B cell (primary cell): ENCODE data around the gene OLFM2.

Source experiments
- EZH2 ChIP-seq: IDR thresholded peaks from 2 replicates; pipeline ENCODE4 v1.6.1; 2012; ENCODE audit warnings: borderline replicate concordance, low read depth, mild to moderate bottlenecking, moderate library complexity, low read length; ENCODE audit not compliant: insufficient read depth, poor library complexity, severe bottlenecking
- TF ChIP-seq, protein P1 (sequence below): fragments of 200-600 bp; IDR thresholded peaks from one replicate; pipeline ENCODE4 v1.8.0; 2022; ENCODE audit warnings: antibody characterized with exemption, mild to moderate bottlenecking

DNA sequence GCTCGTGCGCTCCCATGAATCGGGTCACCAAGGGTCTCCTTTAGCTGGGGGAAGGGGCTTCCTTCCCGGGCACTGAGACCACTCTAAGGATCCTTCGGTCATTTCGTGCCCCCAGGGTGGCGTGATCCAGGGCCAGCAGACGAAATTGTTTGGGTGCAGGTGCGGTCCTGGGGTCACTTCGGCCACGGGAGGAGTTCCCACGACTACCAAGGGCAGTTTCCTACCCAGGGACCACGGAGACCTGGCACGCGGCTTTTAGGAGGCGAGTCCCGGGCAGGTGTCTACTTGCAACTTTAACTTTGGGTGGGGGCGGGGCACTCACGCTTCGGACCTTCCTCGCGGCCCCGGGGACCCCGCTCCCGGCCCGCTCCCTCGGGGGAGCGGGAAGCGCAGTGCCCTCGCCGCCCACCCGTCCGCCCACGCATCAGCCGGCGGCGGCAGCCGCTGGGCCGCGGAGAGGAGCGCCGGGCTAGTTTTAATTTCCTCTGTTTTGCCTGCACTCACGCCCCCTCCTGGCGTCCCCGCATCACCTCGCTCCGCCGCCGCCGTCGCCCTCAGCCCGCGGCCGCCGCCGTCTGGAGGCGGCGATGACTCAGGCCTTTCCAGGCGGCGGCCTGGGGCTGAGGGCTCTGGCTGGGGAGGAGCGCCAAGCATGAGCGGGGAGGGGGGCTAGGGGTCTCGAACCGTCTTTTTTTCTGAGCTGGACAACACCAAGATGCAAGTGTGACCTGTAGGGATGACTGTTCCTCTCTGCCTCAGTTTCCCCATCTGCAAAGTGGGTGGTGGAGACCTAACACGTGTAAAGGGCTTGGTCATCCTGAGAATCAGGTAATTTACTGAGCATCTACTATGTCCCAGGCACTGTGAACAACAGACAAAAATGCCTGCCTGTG, 21.8 kb downstream of the OLFM2 start:
- TF ChIP-seq, protein P1, sequence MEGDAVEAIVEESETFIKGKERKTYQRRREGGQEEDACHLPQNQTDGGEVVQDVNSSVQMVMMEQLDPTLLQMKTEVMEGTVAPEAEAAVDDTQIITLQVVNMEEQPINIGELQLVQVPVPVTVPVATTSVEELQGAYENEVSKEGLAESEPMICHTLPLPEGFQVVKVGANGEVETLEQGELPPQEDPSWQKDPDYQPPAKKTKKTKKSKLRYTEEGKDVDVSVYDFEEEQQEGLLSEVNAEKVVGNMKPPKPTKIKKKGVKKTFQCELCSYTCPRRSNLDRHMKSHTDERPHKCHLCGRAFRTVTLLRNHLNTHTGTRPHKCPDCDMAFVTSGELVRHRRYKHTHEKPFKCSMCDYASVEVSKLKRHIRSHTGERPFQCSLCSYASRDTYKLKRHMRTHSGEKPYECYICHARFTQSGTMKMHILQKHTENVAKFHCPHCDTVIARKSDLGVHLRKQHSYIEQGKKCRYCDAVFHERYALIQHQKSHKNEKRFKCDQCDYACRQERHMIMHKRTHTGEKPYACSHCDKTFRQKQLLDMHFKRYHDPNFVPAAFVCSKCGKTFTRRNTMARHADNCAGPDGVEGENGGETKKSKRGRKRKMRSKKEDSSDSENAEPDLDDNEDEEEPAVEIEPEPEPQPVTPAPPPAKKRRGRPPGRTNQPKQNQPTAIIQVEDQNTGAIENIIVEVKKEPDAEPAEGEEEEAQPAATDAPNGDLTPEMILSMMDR, result no peak
- TF ChIP-seq EZH2, result no peak
